ENCODE results near the gene LHFPL5.

LHFPL5 gene

DNA sequence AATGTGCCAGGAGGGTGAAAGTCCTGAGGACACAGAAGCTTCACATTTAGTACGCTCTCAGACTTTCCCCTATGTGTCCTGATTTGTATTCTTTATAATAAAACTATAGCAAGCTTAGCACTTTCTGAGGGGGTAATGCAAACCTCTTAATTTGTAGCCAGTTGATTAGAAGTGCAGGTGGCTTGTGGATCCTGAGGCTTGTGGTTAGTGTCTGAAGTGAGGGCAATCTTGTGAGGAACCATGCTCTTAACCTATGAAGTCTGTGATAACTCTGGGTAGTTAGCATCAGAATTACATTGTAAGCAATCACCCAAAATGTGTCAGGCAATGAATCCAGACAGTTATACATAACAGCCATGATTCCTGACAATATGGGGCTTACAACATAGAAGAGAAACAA, 51.1 kb downstream of the LHFPL5 start:
- DNase-seq (ENCODE audit: low read depth): no peak

GRCh38 chr6:35857853-35858252, 52.7 kb downstream of the LHFPL5 start:
- DNase-seq (ENCODE audit: low read depth): no peak

- no peak for DNase-seq (ENCODE audit: low read depth)
These were observed 54.2 kb downstream of the LHFPL5 start for GRCh38 chr6:35859367-35859766.
